ENCODE measurements around the gene ISL1. TPM values are rescaled to one million over a fixed set of nuclear protein-coding genes. Genes with fewer than 3 reads are reported as not detected.

The ISL1 gene
- total RNA-seq, 1 experiment from 2014 or later: 11.8 TPM

- H3K36me3 ChIP-seq (ENCODE audit: insufficient read depth, low read length, poor library complexity, severe bottlenecking): peaks cover 10% of the 10 kb centered on the region
- no TSS peak for BruUV-seq (replicated peaks)
- intact Hi-C loops (cut with micrococcal nuclease; ENCODE audit: unreplicated experiment): loop anchor here (10.0 kb wide), 1 partner anchor 1266 kb away; no protein-coding TSS in a partner anchor
- H3K27ac ChIP-seq (ENCODE audit: low read depth, low read length, poor library complexity, severe bottlenecking): no peak overlapping the region
- H3K4me3 ChIP-seq (ENCODE audit: low read depth, low read length, poor library complexity, severe bottlenecking): no peak overlapping the region
- H3K9me3 ChIP-seq (ENCODE audit: low read depth, low read length, poor library complexity, severe bottlenecking): no peaks in the 10 kb centered on the region
- POLR2A ChIA-PET (ENCODE audit: low non-redundant PET): no interaction called here
- no peak for TF ChIP-seq EZH2 (IDR thresholded peaks at IDR 0.05; ENCODE audit: borderline replicate concordance, low read depth, low read length, poor library complexity, severe bottlenecking)
- TF ChIP-seq, protein P1, sequence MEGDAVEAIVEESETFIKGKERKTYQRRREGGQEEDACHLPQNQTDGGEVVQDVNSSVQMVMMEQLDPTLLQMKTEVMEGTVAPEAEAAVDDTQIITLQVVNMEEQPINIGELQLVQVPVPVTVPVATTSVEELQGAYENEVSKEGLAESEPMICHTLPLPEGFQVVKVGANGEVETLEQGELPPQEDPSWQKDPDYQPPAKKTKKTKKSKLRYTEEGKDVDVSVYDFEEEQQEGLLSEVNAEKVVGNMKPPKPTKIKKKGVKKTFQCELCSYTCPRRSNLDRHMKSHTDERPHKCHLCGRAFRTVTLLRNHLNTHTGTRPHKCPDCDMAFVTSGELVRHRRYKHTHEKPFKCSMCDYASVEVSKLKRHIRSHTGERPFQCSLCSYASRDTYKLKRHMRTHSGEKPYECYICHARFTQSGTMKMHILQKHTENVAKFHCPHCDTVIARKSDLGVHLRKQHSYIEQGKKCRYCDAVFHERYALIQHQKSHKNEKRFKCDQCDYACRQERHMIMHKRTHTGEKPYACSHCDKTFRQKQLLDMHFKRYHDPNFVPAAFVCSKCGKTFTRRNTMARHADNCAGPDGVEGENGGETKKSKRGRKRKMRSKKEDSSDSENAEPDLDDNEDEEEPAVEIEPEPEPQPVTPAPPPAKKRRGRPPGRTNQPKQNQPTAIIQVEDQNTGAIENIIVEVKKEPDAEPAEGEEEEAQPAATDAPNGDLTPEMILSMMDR (conservative IDR thresholded peaks at IDR 0.05; ENCODE audit: low read depth, low read length): no peak
- peaks cover 4% of the 10 kb centered on the region for H3K4me1 ChIP-seq (ENCODE audit: insufficient read depth, low read length, poor library complexity, severe bottlenecking)
- H3K27me3 ChIP-seq (replicated peaks; ENCODE audit: insufficient read depth, low read depth, low read length, poor library complexity): no peaks in the 10 kb centered on the region
- no peak for DNase-seq (ENCODE audit: low spot score)
- CTCF ChIA-PET: no interaction called here
Measured at GRCh38 chr5:51389288-51389576, 6.0 kb downstream of the ISL1 start.

GRCh38 chr5:51389577-51390463, 6.6 kb downstream of the ISL1 start:
- intact Hi-C loops (cut with micrococcal nuclease; ENCODE audit: unreplicated experiment): loop anchor here (10.0 kb wide), 1 partner anchor 1265 kb away; no protein-coding TSS in a partner anchor
- DNase-seq (ENCODE audit: low spot score): no peak
- Histone ChIP-seq H3K36me3 (ENCODE audit: insufficient read depth, low read length, poor library complexity, severe bottlenecking) (peaks cover 10% of the 10 kb centered on the region), H3K4me1 (ENCODE audit: insufficient read depth, low read length, poor library complexity, severe bottlenecking) (peaks cover 4% of the 10 kb centered on the region), H3K4me3 (ENCODE audit: low read depth, low read length, poor library complexity, severe bottlenecking) (no peak overlapping the region), H3K9me3 (ENCODE audit: low read depth, low read length, poor library complexity, severe bottlenecking) (no peaks in the 10 kb centered on the region), H3K27me3 (replicated peaks; ENCODE audit: insufficient read depth, low read depth, low read length, poor library complexity) (no peaks in the 10 kb centered on the region), H3K27ac (ENCODE audit: low read depth, low read length, poor library complexity, severe bottlenecking) (no peak overlapping the region)
- BruUV-seq (replicated peaks): no TSS peak
- TF ChIP-seq EZH2 (IDR thresholded peaks at IDR 0.05; ENCODE audit: borderline replicate concordance, low read depth, low read length, poor library complexity, severe bottlenecking): no peak
- TF ChIP-seq, protein P1 (conservative IDR thresholded peaks at IDR 0.05; ENCODE audit: low read depth, low read length): no peak
- CTCF ChIA-PET: no interaction called here
- POLR2A ChIA-PET (ENCODE audit: low non-redundant PET): no interaction called here

DNA sequence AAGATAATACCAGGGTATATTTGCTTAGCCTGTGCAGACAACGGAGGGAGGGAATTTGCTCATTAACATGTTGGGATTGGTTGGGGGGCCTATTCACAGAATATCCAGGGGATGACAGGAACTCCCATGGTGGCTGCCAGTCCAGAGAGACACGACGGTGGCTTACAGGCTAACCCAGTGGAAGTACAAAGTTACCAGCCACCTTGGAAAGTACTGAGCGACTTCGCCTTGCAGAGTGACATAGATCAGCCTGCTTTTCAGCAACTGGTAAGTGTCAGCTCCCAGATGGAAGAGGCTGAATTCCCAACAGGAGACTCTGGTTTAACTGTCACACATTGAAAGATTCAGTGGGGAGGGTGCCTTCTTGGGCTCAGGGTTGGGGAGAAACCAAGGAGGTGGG, 7.9 kb downstream of the ISL1 start:
- Histone ChIP-seq H3K4me1 (ENCODE audit: insufficient read depth, low read length, poor library complexity, severe bottlenecking) (peaks cover 8% of the 10 kb centered on the region), H3K9me3 (ENCODE audit: low read depth, low read length, poor library complexity, severe bottlenecking) (no peaks in the 10 kb centered on the region), H3K27ac (ENCODE audit: low read depth, low read length, poor library complexity, severe bottlenecking) (no peak overlapping the region), H3K36me3 (ENCODE audit: insufficient read depth, low read length, poor library complexity, severe bottlenecking) (peaks cover 10% of the 10 kb centered on the region), H3K4me3 (ENCODE audit: low read depth, low read length, poor library complexity, severe bottlenecking) (no peak overlapping the region), H3K27me3 (replicated peaks; ENCODE audit: insufficient read depth, low read depth, low read length, poor library complexity) (no peaks in the 10 kb centered on the region)
- TF ChIP-seq, protein P1 (conservative IDR thresholded peaks at IDR 0.05; ENCODE audit: low read depth, low read length): no peak
- no peak for TF ChIP-seq EZH2 (IDR thresholded peaks at IDR 0.05; ENCODE audit: borderline replicate concordance, low read depth, low read length, poor library complexity, severe bottlenecking)
- DNase-seq (ENCODE audit: low spot score): no peak
- CTCF ChIA-PET: no interaction called here
- POLR2A ChIA-PET (ENCODE audit: low non-redundant PET): no interaction called here
- intact Hi-C loops (cut with micrococcal nuclease; ENCODE audit: unreplicated experiment): no loop called here
- no TSS peak for BruUV-seq (replicated peaks)
